Measurements from ENCODE around the gene CBLB. TPM values are rescaled to one million over a fixed set of nuclear protein-coding genes. Genes with fewer than 3 reads are reported as not detected.

CBLB gene
- total and polyA plus RNA-seq, 8 donors: 30.7 to 49.3 (median 42.6) TPM

DNA sequence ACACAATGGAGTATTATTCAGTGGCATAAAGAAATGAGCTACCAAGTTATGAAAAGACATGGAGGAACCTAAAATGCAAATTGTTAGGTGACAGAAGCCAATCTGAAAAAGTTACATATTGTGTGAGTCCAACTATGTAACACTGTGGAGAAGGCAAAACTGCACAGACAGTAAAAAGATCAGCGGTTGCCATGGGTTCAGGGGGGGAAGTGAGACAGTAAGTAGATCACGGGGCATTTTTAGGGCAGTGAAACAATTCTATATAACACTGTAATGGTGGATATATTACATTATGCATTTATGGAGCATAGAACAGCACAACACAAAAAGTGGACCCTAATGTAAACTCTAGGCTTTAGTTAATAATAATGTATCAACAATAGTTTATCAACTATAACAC lies 17.6 kb downstream of the CBLB start:
- TF ChIP-seq, protein P1, sequence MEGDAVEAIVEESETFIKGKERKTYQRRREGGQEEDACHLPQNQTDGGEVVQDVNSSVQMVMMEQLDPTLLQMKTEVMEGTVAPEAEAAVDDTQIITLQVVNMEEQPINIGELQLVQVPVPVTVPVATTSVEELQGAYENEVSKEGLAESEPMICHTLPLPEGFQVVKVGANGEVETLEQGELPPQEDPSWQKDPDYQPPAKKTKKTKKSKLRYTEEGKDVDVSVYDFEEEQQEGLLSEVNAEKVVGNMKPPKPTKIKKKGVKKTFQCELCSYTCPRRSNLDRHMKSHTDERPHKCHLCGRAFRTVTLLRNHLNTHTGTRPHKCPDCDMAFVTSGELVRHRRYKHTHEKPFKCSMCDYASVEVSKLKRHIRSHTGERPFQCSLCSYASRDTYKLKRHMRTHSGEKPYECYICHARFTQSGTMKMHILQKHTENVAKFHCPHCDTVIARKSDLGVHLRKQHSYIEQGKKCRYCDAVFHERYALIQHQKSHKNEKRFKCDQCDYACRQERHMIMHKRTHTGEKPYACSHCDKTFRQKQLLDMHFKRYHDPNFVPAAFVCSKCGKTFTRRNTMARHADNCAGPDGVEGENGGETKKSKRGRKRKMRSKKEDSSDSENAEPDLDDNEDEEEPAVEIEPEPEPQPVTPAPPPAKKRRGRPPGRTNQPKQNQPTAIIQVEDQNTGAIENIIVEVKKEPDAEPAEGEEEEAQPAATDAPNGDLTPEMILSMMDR (IDR thresholded peaks at IDR 0.05): no peak
- Histone ChIP-seq H3K36me3 (peaks cover 0 to 15% of the 10 kb centered on the region in 2 donors), H3K9me3 (no peaks in the 10 kb centered on the region), H3K27ac (no peak overlapping the region), H3K4me3 (no peak overlapping the region), H3K4me1 (peaks cover 0 to 3% of the 10 kb centered on the region in 2 donors), H3K27me3 (no peaks in the 10 kb centered on the region)
- no peak for ATAC-seq
- intact Hi-C loops (cut with DNase I): no loop called here
- DNase-seq: no peak

DNA sequence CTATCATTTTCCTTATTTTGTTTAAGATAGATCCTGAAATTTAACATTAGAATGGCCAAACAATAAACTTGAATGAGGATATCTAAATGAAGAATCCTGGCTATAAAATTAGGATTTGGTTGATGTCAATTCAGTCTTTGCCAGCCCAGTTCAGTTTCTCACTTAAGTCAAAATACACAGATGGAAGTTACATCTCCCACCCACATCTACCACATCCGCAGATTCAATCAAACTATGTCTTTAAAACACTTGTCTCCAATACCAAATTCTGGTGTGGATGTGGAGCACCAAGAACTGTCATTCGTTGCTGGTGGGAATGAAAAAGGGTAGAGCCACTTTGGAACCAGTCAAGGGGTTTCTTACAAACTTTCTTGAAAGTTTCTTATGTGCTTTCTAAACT lies 18.2 kb downstream of the CBLB start:
- H3K9me3 ChIP-seq: no peaks in the 10 kb centered on the region
- peaks cover 0 to 15% of the 10 kb centered on the region in 2 donors for H3K36me3 ChIP-seq
- DNase-seq: no peak
- TF ChIP-seq, protein P1 (IDR thresholded peaks at IDR 0.05): no peak
- no peaks in the 10 kb centered on the region for H3K27me3 ChIP-seq
- no peak overlapping the region for H3K4me3 ChIP-seq
- H3K27ac ChIP-seq: no peak overlapping the region
- no peak for ATAC-seq
- intact Hi-C loops (cut with DNase I): no loop called here
- peaks cover 0 to 3% of the 10 kb centered on the region in 2 donors for H3K4me1 ChIP-seq

DNA sequence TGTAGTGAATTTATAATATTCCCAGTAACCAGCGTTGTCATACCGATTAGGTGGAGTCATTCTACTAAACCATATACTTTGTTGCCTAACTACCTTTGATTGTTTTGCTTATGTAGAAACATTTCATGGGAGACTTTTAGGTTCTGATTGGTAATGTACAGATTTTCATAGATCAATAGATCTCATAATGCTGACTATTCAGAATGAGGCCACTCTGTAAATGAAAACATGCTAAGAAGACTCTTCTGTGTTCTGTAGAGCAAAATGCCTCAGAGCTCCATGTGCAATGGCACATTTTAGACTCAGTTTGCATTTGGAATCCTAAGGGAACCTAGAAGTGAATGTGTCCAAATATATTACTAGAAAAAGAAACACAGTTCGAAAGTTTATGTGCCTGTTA lies 20.0 kb downstream of the CBLB start:
- TF ChIP-seq, protein P1 (IDR thresholded peaks at IDR 0.05): no peak
- no peak overlapping the region for H3K4me3 ChIP-seq
- no peaks in the 10 kb centered on the region for H3K9me3 ChIP-seq
- no peaks in the 10 kb centered on the region for H3K27me3 ChIP-seq
- DNase-seq (no peak), ATAC-seq (no peak)
- peaks cover 0 to 6% of the 10 kb centered on the region in 2 donors for H3K4me1 ChIP-seq
- H3K27ac ChIP-seq: no peak overlapping the region
- H3K36me3 ChIP-seq: peaks cover 0 to 12% of the 10 kb centered on the region in 2 donors
- intact Hi-C loops (cut with DNase I): no loop called here

DNA sequence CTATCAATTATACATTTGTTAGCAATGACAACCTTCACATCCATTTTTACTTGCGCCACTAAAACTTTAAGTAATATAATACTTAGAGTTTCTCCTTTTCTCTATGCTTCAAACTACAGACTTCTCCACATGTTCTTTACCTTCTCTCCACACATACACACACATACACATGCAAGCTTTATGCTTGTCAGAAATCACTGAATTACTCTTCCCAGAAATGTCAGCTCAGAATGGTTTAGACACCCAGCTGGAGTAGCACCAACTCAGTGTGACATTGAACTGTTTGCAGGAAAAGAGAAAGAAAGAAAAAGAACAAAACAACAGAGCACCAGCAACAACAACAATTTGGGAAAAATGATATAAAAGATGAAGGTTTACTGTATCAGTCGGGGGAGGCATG lies 20.9 kb downstream of the CBLB start:
- TF ChIP-seq, protein P1 (IDR thresholded peaks at IDR 0.05): no peak
- Histone ChIP-seq H3K27me3 (no peaks in the 10 kb centered on the region), H3K27ac (no peak overlapping the region), H3K9me3 (no peaks in the 10 kb centered on the region), H3K4me3 (no peak overlapping the region), H3K4me1 (peaks cover 0 to 6% of the 10 kb centered on the region in 2 donors), H3K36me3 (peaks cover 0 to 9% of the 10 kb centered on the region in 2 donors)
- ATAC-seq (no peak), DNase-seq (no peak)
- intact Hi-C loops (cut with DNase I): no loop called here

DNA sequence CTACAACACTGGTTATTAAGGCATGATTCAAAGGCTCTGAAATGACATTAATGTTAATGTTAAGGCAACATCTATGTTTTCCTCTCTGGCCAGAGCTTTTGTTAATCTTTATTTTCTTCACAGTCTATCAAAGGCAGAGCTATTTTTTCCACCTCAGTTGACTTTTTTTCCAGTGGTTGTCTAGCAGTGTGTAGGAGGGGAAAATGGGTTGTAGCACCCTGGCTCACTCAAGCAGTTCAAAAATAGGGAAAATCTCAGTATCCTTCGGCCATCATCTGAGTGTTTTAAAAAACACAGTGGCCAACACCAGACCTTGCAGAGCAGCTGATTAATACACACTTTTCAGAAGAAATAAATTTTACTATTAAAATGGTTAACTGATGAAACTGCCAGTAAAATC lies 21.4 kb downstream of the CBLB start:
- ATAC-seq: peak; percentile 36
- intact Hi-C loops (cut with DNase I): no loop called here
- no peak for DNase-seq
- H3K4me3 ChIP-seq: no peak overlapping the region
- H3K27ac ChIP-seq: no peak overlapping the region
- peaks cover 0 to 5% of the 10 kb centered on the region in 2 donors for H3K36me3 ChIP-seq
- H3K9me3 ChIP-seq: no peaks in the 10 kb centered on the region
- TF ChIP-seq, protein P1 (IDR thresholded peaks at IDR 0.05): no peak
- peaks cover 0 to 6% of the 10 kb centered on the region in 2 donors for H3K4me1 ChIP-seq
- no peaks in the 10 kb centered on the region for H3K27me3 ChIP-seq
